Activated CD4-positive, alpha-beta T cell treated with anti-CD3 and anti-CD28 coated beads, Interleukin-2, amount 10 ng/mL, durations not matched to agents 7 days and 5 days (primary cell): ENCODE data around the gene AOPEP. TPM values are rescaled to one million over a fixed set of nuclear protein-coding genes. Genes with fewer than 3 reads are reported as not detected.

Experiments
- CTCF ChIA-PET: fragments of 350-600 bp; sonication (Branson Sonifier 250); formaldehyde crosslinking; loops from one replicate; lab custom pipeline; 2021; ENCODE audit warnings: antibody characterized with exemption; lab: Charles Lee
- POLR2A ChIA-PET: fragments of 350-600 bp; sonication (Branson Sonifier 250); formaldehyde crosslinking; loops from one replicate; lab custom pipeline; 2021; ENCODE audit warnings: antibody characterized with exemption; lab: Charles Lee
- DNase-seq: peaks from one replicate; pipeline ENCODE4 v3.0.0-alpha.2; 2020
- H3K27ac Mint-ChIP-seq: one replicate; pipeline ENCODE4 v1.8.0; 2021; ENCODE audit warnings: mild to moderate bottlenecking, moderate library complexity, mixed read lengths
- H3K27me3 Mint-ChIP-seq: one replicate; pipeline ENCODE4 v1.8.0; 2021; ENCODE audit warnings: mixed read lengths
- H3K36me3 Mint-ChIP-seq: one replicate; pipeline ENCODE4 v1.8.0; 2021; ENCODE audit warnings: low read depth, mixed read lengths
- H3K4me1 Mint-ChIP-seq: one replicate; pipeline ENCODE4 v1.8.0; 2021; ENCODE audit warnings: mixed read lengths
- H3K4me3 Mint-ChIP-seq: one replicate; pipeline ENCODE4 v1.8.0; 2021; ENCODE audit warnings: mild to moderate bottlenecking, moderate library complexity, mixed read lengths
- H3K9me3 Mint-ChIP-seq: one replicate; pipeline ENCODE4 v1.8.0; 2021; ENCODE audit warnings: mixed read lengths
- total RNA-seq, 2 experiments: library from RNA; stranded (reverse); gene quantifications; one replicate each; pipeline ENCODE4 v1.2.3, GENCODE V29; 2021

The AOPEP gene
- total RNA-seq, 2 experiments from 2014 or later, result 9.7 to 10.7 TPM

- DNase-seq, result no peak
- Mint-ChIP-seq H3K4me3 (no peak overlapping the region), H3K27ac (no peak overlapping the region), H3K4me1 (peaks cover 3% of the 10 kb centered on the region), H3K27me3 (no peaks in the 10 kb centered on the region), H3K9me3 (no peaks in the 10 kb centered on the region), H3K36me3 (no peaks in the 10 kb centered on the region)
- ChIA-PET CTCF (interaction anchor here (1.3 to 1.7 kb wide), 2 partner anchors 10 to 37 kb away, joined by 3 to 4 read pairs; no protein-coding TSS in a partner anchor), POLR2A (no interaction called here)
Measured at GRCh38 chr9:94908583-94909249, 182.2 kb downstream of the AOPEP start.

DNA sequence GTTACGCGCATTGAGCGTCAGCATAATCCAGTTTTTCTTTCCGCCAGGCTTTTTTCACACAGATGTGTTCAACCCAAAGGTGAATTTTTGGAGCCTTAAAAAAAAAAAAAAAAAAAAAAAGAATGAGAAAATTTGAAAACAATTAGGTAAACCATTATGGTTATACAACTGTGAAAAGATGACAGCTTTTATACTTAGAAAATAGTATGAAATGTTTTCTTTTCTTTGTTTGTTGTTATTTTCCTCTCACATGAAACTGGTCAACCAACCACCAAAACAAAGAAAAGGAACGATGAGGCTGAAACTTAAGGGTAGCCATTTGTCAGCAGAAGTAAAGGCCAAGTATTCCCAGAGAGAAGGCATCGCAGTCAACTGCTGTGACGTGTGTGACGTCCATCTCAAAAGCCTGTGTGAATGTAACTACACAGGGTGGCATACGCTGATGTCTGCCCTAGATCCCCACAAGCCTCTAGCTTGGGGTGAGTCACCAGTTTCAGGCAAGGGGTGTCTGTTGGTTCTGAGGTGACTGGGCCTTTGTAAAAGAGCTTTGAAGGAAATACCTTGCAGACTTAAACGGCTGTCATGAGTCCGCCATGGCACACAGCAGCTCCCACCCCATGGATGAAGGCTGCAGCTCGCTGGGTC lies 182.9 kb downstream of the AOPEP start:
- POLR2A ChIA-PET, result interaction anchor here (0.6 kb wide), 1 partner anchor 36 kb away, joined by 3 read pairs; no protein-coding TSS in a partner anchor
- no peaks in the 10 kb centered on the region for H3K36me3 Mint-ChIP-seq
- no peaks in the 10 kb centered on the region for H3K9me3 Mint-ChIP-seq
- no peak overlapping the region for H3K27ac Mint-ChIP-seq
- DNase-seq, result no peak
- no peak overlapping the region for H3K4me3 Mint-ChIP-seq
- H3K4me1 Mint-ChIP-seq, result peaks cover 3% of the 10 kb centered on the region
- H3K27me3 Mint-ChIP-seq, result no peaks in the 10 kb centered on the region
- CTCF ChIA-PET, result interaction anchor here (1.7 kb wide), 1 partner anchor 38 kb away, joined by 3 read pairs; no protein-coding TSS in a partner anchor

DNA sequence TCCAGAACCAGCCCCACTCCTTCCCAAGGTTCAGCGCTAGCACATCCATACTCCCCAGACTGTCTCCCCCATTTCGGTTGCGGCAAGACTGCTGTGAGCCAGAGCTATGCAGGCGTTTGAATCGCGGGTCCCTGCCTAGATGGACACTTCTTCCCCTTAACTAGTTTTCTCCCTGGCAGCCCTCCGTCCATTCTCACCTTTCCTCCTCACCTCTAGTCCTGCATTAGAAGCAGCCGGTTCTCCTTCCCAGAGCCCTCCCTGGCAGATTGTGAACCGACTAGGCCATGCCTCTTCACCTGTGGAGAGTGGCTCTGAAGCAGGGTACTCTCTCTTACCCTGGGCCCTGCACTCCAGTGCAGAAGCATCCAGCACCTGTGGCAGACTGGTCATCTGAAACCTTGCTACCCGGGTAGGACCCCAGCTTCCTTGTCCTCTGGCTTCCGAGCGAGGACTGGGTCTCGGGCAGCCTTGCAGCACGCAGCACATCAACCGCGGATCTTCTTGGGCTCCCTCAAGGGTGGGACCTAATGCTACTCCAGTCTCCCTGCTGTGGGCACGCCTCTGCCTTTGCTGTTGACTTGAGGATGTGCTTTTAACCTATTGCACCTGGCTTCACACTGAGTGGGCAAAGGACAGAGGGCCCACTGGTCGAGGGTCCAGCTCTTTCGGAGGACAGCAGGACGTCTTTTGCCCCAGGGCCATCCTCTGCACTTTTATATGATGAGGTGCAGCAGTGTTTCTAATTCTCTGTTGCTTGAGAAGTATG lies 183.6 kb downstream of the AOPEP start:
- Mint-ChIP-seq H3K4me1 (peaks cover 3% of the 10 kb centered on the region), H3K4me3 (no peak overlapping the region), H3K27ac (no peak overlapping the region), H3K9me3 (no peaks in the 10 kb centered on the region), H3K27me3 (no peaks in the 10 kb centered on the region), H3K36me3 (no peaks in the 10 kb centered on the region)
- ChIA-PET POLR2A (no interaction called here), CTCF (interaction anchor here (0.8 to 1.7 kb wide), 2 partner anchors 30 to 38 kb away, joined by 3 read pairs; no protein-coding TSS in a partner anchor)
- no peak for DNase-seq

GRCh38 chr9:94911211-94911610 lies 184.7 kb downstream of the AOPEP start:
- H3K27ac Mint-ChIP-seq, result no peak overlapping the region
- no peaks in the 10 kb centered on the region for H3K36me3 Mint-ChIP-seq
- ChIA-PET CTCF (no interaction called here), POLR2A (no interaction called here)
- H3K9me3 Mint-ChIP-seq, result no peaks in the 10 kb centered on the region
- no peak for DNase-seq
- H3K4me3 Mint-ChIP-seq, result no peak overlapping the region
- H3K4me1 Mint-ChIP-seq, result peaks cover 3% of the 10 kb centered on the region
- no peaks in the 10 kb centered on the region for H3K27me3 Mint-ChIP-seq

DNA sequence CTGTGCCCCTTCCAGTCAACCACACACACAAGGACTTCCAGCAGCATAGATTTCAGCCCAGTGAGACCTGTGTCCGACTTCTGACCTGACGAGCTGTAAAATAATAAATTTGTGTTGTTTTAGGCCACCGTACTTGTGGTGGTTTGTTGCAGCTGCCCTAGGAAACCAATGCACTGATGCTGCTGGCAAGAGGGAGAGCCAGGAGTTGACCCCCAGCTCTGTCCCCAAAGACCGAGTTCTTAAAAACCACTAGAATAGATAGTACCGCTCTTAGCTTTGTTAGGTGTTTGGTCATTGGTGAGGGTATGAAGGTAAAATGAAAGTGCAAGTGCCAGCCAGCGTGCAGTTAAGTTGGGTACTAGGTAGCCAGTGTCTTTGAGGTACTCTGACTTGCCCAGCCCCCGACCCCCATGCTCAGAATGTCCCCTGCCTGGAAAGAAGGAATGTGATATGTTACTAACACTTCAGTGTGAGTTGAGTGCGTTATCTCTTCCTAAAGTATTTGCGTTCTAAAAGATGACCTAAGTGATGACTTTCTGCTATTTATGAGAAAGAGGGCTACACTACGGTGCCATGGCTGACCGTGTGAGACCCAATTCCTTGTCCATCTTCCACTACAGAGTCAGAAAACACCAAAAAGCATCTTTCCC lies 185.6 kb downstream of the AOPEP start:
- peaks cover 3% of the 10 kb centered on the region for H3K4me1 Mint-ChIP-seq
- no peaks in the 10 kb centered on the region for H3K27me3 Mint-ChIP-seq
- ChIA-PET CTCF (no interaction called here), POLR2A (no interaction called here)
- no peaks in the 10 kb centered on the region for H3K9me3 Mint-ChIP-seq
- DNase-seq, result no peak
- no peak overlapping the region for H3K27ac Mint-ChIP-seq
- H3K36me3 Mint-ChIP-seq, result no peaks in the 10 kb centered on the region
- H3K4me3 Mint-ChIP-seq, result no peak overlapping the region

- H3K4me1 Mint-ChIP-seq, result peaks cover 2% of the 10 kb centered on the region
- ChIA-PET CTCF (interaction anchor here (1.4 kb wide), 1 partner anchor 8 kb away, joined by 3 read pairs; no protein-coding TSS in a partner anchor), POLR2A (no interaction called here)
- no peak overlapping the region for H3K27ac Mint-ChIP-seq
- no peaks in the 10 kb centered on the region for H3K9me3 Mint-ChIP-seq
- no peak for DNase-seq
- no peaks in the 10 kb centered on the region for H3K27me3 Mint-ChIP-seq
- no peaks in the 10 kb centered on the region for H3K36me3 Mint-ChIP-seq
- no peak overlapping the region for H3K4me3 Mint-ChIP-seq
Measured at GRCh38 chr9:94912700-94913249, 186.3 kb downstream of the AOPEP start.

GRCh38 chr9:94913550-94913949 lies 187.1 kb downstream of the AOPEP start:
- Mint-ChIP-seq H3K4me3 (no peak overlapping the region), H3K36me3 (no peaks in the 10 kb centered on the region), H3K27ac (no peak overlapping the region), H3K4me1 (peaks cover 2% of the 10 kb centered on the region), H3K27me3 (no peaks in the 10 kb centered on the region), H3K9me3 (no peaks in the 10 kb centered on the region)
- DNase-seq, result no peak
- POLR2A ChIA-PET, result no interaction called here
- CTCF ChIA-PET, result interaction anchor here (1.4 kb wide), 1 partner anchor 9 kb away, joined by 3 read pairs; no protein-coding TSS in a partner anchor

GRCh38 chr9:94915476-94916450 lies 189.3 kb downstream of the AOPEP start:
- Mint-ChIP-seq H3K27ac (no peak overlapping the region), H3K4me1 (no peaks in the 10 kb centered on the region), H3K36me3 (no peaks in the 10 kb centered on the region), H3K9me3 (no peaks in the 10 kb centered on the region), H3K4me3 (no peak overlapping the region), H3K27me3 (no peaks in the 10 kb centered on the region)
- CTCF ChIA-PET, result interaction anchor here (0.5 to 0.6 kb wide), 2 partner anchors 107 to 198 kb away, joined by 3 to 5 read pairs; no protein-coding TSS in a partner anchor
- POLR2A ChIA-PET, result no interaction called here
- no peak for DNase-seq

GRCh38 chr9:94916956-94917355 lies 190.5 kb downstream of the AOPEP start:
- H3K36me3 Mint-ChIP-seq, result no peaks in the 10 kb centered on the region
- no peak overlapping the region for H3K27ac Mint-ChIP-seq
- POLR2A ChIA-PET, result no interaction called here
- DNase-seq, result no peak
- CTCF ChIA-PET, result interaction anchor here (1.3 to 1.5 kb wide), 2 partner anchors 13 to 56 kb away, joined by 3 to 5 read pairs; no protein-coding TSS in a partner anchor
- no peaks in the 10 kb centered on the region for H3K9me3 Mint-ChIP-seq
- H3K27me3 Mint-ChIP-seq, result no peaks in the 10 kb centered on the region
- no peaks in the 10 kb centered on the region for H3K4me1 Mint-ChIP-seq
- no peak overlapping the region for H3K4me3 Mint-ChIP-seq

DNA sequence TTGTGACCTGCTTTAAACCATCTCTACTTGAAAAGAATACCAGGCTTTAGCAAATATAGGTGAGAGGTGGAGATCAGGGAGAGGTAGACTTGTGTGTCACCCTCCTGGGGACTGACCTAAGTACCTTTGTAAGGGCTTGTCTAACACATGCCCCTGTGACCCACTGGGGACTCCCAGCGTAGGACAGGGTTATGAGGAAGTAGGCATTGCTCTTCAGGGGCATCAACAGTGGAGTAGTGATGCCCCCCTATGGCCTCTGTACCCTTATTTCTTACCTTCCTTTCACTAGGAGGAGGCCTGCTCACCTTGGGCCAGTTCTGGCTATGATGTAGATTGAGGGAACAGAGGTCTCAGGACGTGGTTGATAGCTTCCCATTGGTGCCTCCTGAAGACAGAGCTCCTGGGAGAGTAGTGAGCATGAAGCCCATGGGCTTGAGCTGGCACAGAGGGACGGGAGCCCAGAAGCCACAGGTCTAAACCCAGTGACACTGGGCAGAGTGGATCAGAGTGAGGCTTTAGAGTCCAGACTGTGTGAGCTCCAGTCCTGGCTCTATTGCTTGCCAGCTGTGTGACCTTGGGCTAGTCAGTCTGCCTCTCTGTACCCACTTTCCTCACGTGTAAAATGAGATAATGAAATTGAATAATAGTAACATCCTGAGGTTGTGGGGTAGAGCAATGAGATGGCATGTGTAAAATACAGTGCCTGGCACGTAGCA lies 191.7 kb downstream of the AOPEP start:
- Mint-ChIP-seq H3K27ac (no peak overlapping the region), H3K9me3 (no peaks in the 10 kb centered on the region), H3K36me3 (no peaks in the 10 kb centered on the region), H3K4me1 (no peaks in the 10 kb centered on the region), H3K27me3 (no peaks in the 10 kb centered on the region), H3K4me3 (no peak overlapping the region)
- ChIA-PET CTCF (interaction anchor here (0.5 to 1.5 kb wide), 5 partner anchors 12 to 406 kb away, joined by 3 to 5 read pairs (median 3); no protein-coding TSS in a partner anchor), POLR2A (interaction anchor here (0.7 kb wide), 1 partner anchor 23 kb away, joined by 3 read pairs; no protein-coding TSS in a partner anchor)
- no peak for DNase-seq
